ENCODE measurements around the gene TMEM132D. TPM values are rescaled to one million over a fixed set of nuclear protein-coding genes. Genes with fewer than 3 reads are reported as not detected.

The TMEM132D gene
- total and polyA plus RNA-seq, 2 experiments from 2014 or later = not detected

DNA sequence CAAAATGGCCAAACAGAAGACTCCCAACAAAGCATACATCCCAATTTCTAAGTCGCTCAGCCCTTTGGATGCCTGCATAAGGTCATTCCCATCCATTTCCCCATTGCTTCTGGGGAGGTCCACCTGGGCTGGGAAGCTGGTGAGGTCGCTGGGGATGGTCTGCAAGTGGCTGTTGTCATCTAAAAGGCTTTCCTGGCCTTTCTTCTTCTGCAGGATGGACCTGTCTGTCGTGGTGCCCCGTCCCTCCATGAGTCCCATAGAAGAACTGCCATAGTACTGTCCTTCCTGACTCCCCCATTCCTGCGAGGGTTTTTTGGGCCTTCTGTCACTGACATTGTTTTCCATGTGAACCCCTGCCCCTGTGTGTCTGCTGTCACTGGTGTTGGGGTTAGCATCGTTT is 829.4 kb downstream of the TMEM132D start:
- H2AFZ ChIP-seq = no peak overlapping the region
- DNase-seq = no peak
- H3K27ac ChIP-seq = no peak overlapping the region
- no peak overlapping the region for H3K4me2 ChIP-seq (ENCODE audit: unreplicated experiment)
- H3K79me2 ChIP-seq (ENCODE audit: insufficient read depth) = no peaks in the 10 kb centered on the region
- no peaks in the 10 kb centered on the region for H3K9me3 ChIP-seq (ENCODE audit: low read depth)
- no peaks in the 10 kb centered on the region for H3K9me2 ChIP-seq (ENCODE audit: insufficient read depth)
- no peaks in the 10 kb centered on the region for H3F3A ChIP-seq (ENCODE audit: insufficient read depth)
- TF ChIP-seq EZH2phosphoT487 (IDR thresholded peaks at IDR 0.05; ENCODE audit: insufficient read depth, low read depth) (no peak), EZH2 (IDR thresholded peaks at IDR 0.05; ENCODE audit: insufficient read depth, poor library complexity, severe bottlenecking) (no peak)
- in situ Hi-C loops (cut with MboI) = no loop called here
- H3K4me1 ChIP-seq (ENCODE audit: insufficient read depth) = no peaks in the 10 kb centered on the region
- H3K36me3 ChIP-seq (ENCODE audit: low read depth) = no peaks in the 10 kb centered on the region
- no peaks in the 10 kb centered on the region for H3K27me3 ChIP-seq (replicated peaks; ENCODE audit: insufficient read depth)
- no peak overlapping the region for H3K4me3 ChIP-seq
- no peak overlapping the region for H3K9ac ChIP-seq
- WGBS, 2 experiments (ENCODE audit: low coverage in 1 of 2, low lambda C conversion rate in 2 of 2, missing lambda C conversion rate in 2 of 2) = 12 to 13% methylated on average over 6 of the region's 6 CpGs
- no peaks in the 10 kb centered on the region for H4K20me1 ChIP-seq (ENCODE audit: insufficient read depth)

DNA sequence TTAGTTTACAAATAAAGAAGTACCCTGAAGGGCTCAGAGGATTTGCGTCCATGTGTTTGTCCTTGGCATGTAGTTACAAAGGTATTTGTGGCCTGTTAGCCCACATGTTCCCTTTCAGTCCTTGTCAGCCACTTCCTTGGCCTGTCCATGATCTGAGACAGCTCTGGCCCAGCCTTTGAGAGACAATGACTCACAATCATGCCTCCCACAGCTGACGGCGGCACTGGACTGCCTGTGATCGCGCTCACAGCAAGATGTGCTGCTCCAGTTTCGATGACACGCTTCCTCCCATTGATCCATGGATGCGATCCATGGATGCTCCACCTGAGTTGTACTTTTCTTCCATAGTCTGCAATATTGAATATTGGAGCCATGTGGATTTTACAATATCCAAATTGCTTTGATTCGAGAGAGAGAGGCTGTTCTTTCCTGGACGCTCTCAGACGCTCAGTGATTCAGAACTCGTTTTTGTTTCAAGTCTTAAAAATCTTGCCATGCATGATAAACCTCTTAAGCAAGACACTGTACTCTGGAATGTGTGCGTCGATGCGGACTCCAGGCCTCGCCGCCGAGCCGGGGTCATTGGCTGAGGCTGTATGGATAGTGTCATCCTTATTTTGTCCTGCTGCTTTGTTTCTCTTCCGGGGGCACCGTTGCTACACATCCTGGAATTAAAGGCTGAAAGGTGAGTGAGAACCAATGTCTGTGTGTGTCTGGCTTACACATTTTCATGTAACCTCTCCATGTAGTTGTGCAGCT is 830.5 kb downstream of the TMEM132D start:
- WGBS, 2 experiments (ENCODE audit: low coverage in 1 of 2, low lambda C conversion rate in 2 of 2, missing lambda C conversion rate in 2 of 2) = 51 to 59% methylated on average over 21 of the region's 21 CpGs

DNA sequence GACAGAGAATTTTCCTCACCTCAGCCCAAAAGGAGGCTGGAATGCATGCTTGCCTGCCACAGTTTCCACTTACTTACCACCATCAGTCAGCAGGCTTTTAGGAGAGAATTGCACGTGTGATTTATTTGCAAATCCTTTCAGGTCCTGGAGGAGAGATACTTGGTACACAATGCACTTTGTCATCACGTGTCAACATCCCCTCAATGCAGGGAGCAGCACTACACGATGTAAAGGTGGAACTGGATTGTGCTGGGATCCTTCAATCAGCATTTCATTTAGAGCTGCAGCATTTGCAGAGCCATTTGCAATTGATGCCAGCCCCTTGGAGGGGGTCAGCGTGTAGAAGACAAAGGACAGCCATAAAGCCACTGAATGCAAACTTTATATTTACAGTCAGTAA is 832.5 kb downstream of the TMEM132D start:
- Histone ChIP-seq H3K4me1 (ENCODE audit: insufficient read depth) (no peaks in the 10 kb centered on the region), H3K9me2 (ENCODE audit: insufficient read depth) (no peaks in the 10 kb centered on the region), H3K9me3 (ENCODE audit: low read depth) (no peaks in the 10 kb centered on the region), H3K4me3 (no peak overlapping the region), H3K36me3 (ENCODE audit: low read depth) (no peaks in the 10 kb centered on the region), H3K9ac (no peak overlapping the region), H2AFZ (no peak overlapping the region), H3K27me3 (replicated peaks; ENCODE audit: insufficient read depth) (no peaks in the 10 kb centered on the region), H3K27ac (no peak overlapping the region), H4K20me1 (ENCODE audit: insufficient read depth) (no peaks in the 10 kb centered on the region), H3F3A (ENCODE audit: insufficient read depth) (no peaks in the 10 kb centered on the region), H3K79me2 (ENCODE audit: insufficient read depth) (no peaks in the 10 kb centered on the region), H3K4me2 (ENCODE audit: unreplicated experiment) (no peak overlapping the region)
- TF ChIP-seq EZH2 (IDR thresholded peaks at IDR 0.05; ENCODE audit: insufficient read depth, poor library complexity, severe bottlenecking) = no peak
- TF ChIP-seq EZH2phosphoT487 (IDR thresholded peaks at IDR 0.05; ENCODE audit: insufficient read depth, low read depth) = no peak
- DNase-seq = no peak
- in situ Hi-C loops (cut with MboI) = no loop called here
- WGBS, 2 experiments (ENCODE audit: low coverage in 1 of 2, low lambda C conversion rate in 2 of 2, missing lambda C conversion rate in 2 of 2) = 4 to 7% methylated on average over 4 of the region's 4 CpGs

More for the DNA sequence above, 830.5 kb downstream of the TMEM132D start:
- H3K27me3 ChIP-seq (replicated peaks; ENCODE audit: insufficient read depth) = no peaks in the 10 kb centered on the region
- H3F3A ChIP-seq (ENCODE audit: insufficient read depth) = no peaks in the 10 kb centered on the region
- no peak overlapping the region for H2AFZ ChIP-seq
- no peak overlapping the region for H3K4me2 ChIP-seq (ENCODE audit: unreplicated experiment)
- H4K20me1 ChIP-seq (ENCODE audit: insufficient read depth) = no peaks in the 10 kb centered on the region
- no peak overlapping the region for H3K4me3 ChIP-seq
- TF ChIP-seq EZH2 (IDR thresholded peaks at IDR 0.05; ENCODE audit: insufficient read depth, poor library complexity, severe bottlenecking) = no peak
- no peak for TF ChIP-seq EZH2phosphoT487 (IDR thresholded peaks at IDR 0.05; ENCODE audit: insufficient read depth, low read depth)
- no peaks in the 10 kb centered on the region for H3K9me2 ChIP-seq (ENCODE audit: insufficient read depth)
- H3K27ac ChIP-seq = no peak overlapping the region
- in situ Hi-C loops (cut with MboI) = no loop called here
- no peaks in the 10 kb centered on the region for H3K9me3 ChIP-seq (ENCODE audit: low read depth)
- H3K9ac ChIP-seq = no peak overlapping the region
- DNase-seq = no peak
- no peaks in the 10 kb centered on the region for H3K79me2 ChIP-seq (ENCODE audit: insufficient read depth)
- H3K36me3 ChIP-seq (ENCODE audit: low read depth) = no peaks in the 10 kb centered on the region
- H3K4me1 ChIP-seq (ENCODE audit: insufficient read depth) = no peaks in the 10 kb centered on the region

DNA sequence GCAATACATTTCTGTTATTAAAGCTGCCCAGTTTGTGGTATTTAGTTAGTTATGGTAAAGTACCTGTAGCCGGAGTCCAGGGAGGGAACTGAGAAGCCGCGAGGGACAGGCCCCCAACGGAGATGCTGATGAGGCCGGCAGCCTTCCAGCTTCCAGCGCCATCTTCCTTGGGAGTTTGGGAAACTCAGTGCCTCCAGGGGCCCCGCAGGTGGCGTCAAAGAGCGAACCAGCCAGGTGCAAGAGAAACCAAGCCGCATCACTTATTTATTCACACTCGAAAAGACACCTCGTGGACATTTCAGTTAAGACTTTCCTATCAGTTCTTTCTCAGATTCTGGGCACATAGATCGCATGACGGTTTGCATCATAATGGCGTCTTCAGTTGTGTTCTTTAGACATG is 833.9 kb downstream of the TMEM132D start:
- Histone ChIP-seq H3K27ac (no peak overlapping the region), H3K9me3 (ENCODE audit: low read depth) (no peaks in the 10 kb centered on the region), H4K20me1 (ENCODE audit: insufficient read depth) (no peaks in the 10 kb centered on the region), H3K4me3 (no peak overlapping the region), H3K9me2 (ENCODE audit: insufficient read depth) (no peaks in the 10 kb centered on the region), H2AFZ (no peak overlapping the region), H3K4me1 (ENCODE audit: insufficient read depth) (no peaks in the 10 kb centered on the region), H3K9ac (no peak overlapping the region), H3K4me2 (ENCODE audit: unreplicated experiment) (no peak overlapping the region), H3K36me3 (ENCODE audit: low read depth) (no peaks in the 10 kb centered on the region), H3K79me2 (ENCODE audit: insufficient read depth) (no peaks in the 10 kb centered on the region), H3F3A (ENCODE audit: insufficient read depth) (no peaks in the 10 kb centered on the region), H3K27me3 (replicated peaks; ENCODE audit: insufficient read depth) (no peaks in the 10 kb centered on the region)
- no peak for DNase-seq
- in situ Hi-C loops (cut with MboI) = no loop called here
- WGBS, 2 experiments (ENCODE audit: low coverage in 1 of 2, low lambda C conversion rate in 2 of 2, missing lambda C conversion rate in 2 of 2) = 24 to 25% methylated on average over 14 to 15 of the region's 15 CpGs
- TF ChIP-seq EZH2 (IDR thresholded peaks at IDR 0.05; ENCODE audit: insufficient read depth, poor library complexity, severe bottlenecking) (no peak), EZH2phosphoT487 (IDR thresholded peaks at IDR 0.05; ENCODE audit: insufficient read depth, low read depth) (no peak)

Measured in GM23248 (cell line).